Body of pancreas (tissue), 4 donors: ENCODE data around the gene PLCD3. TPM values are rescaled to one million over a fixed set of nuclear protein-coding genes. Genes with fewer than 3 reads are reported as not detected.

Source experiments
- ATAC-seq: fragments of 150-250 bp; one replicate; pipeline ENCODE4 v1.9.1; 2016
- DNase-seq, 4 donors: peaks; one replicate each; pipeline ENCODE4 v3.0.0-alpha.2; 2019
- H3K27ac ChIP-seq, 4 donors: fragments of 200-600 bp; sonication (generic); 1 replicate in 3 of 4; 2 replicates in 1 of 4; pipeline versions ENCODE4 v1.5.1 to v1.6.1; 2016 to 2019; ENCODE audit warnings: mild to moderate bottlenecking in 1 of 4, mixed read lengths in 1 of 4, moderate library complexity in 1 of 4
- H3K27me3 ChIP-seq, 2 donors: fragments of 200-600 bp; sonication (generic); one replicate each; pipeline ENCODE4 v1.6.0; 2016; ENCODE audit warnings: mild to moderate bottlenecking in 1 of 2
- H3K36me3 ChIP-seq, 2 donors: fragments of 200-600 bp; sonication (generic); replicated peaks in 1 of 2; 2 replicates each; pipeline ENCODE4 v1.5.1; 2016; ENCODE audit warnings: low read depth in 2 of 2; ENCODE audit not compliant: insufficient read depth in 1 of 2
- H3K4me1 ChIP-seq: fragments of 200-600 bp; sonication (generic); one replicate; pipeline ENCODE4 v1.6.0; 2016
- H3K4me3 ChIP-seq, 2 donors: fragments of 200-600 bp; sonication (generic); 1 replicate in 1 of 2; 2 replicates in 1 of 2; pipeline ENCODE4 v1.5.1; 2016 to 2019
- H3K9me3 ChIP-seq, 3 donors: fragments of 200-600 bp; sonication (generic); 1 replicate in 2 of 3; 2 replicates in 1 of 3; pipeline ENCODE4 v1.5.1; 2016
- POLR2A ChIP-seq, 3 donors: fragments of 450-650 bp; IDR thresholded peaks; one replicate each; pipeline ENCODE4 v1.6.1; 2016; ENCODE audit warnings: antibody characterized with exemption in 3 of 3, mild to moderate bottlenecking in 2 of 3
- WGBS, 2 donors: methylation state at CpG; one replicate each; pipeline ENCODE4 v1.1.5; 2017; 5-methylcytosine and 5-hydroxymethylcytosine counted together
- intact Hi-C: fragments of 100-400 bp; cut with DNase I; formaldehyde crosslinking; loops from one replicate; pipeline ENCODE4 v1.15.1; 2023
- total RNA-seq, 2 donors: library from RNA; depleted of rRNA; stranded (reverse); fragments of >200 nt; gene quantifications; one replicate each; pipeline ENCODE4 v1.1.0, GENCODE V29; 2016
- TF ChIP-seq, protein P1 (sequence below), 7 experiments: fragments of 450-650 bp in 4 of 7; fragments of 200-600 bp in 3 of 7; sonication (generic) in 3 of 7; IDR thresholded peaks; one replicate each; pipeline ENCODE4 v1.5.1; 2016 to 2019; ENCODE audit warnings: antibody characterized with exemption in 7 of 7

Gene PLCD3
- total RNA-seq, 2 donors from 2014 or later: 5.4 to 23.4 TPM

DNA sequence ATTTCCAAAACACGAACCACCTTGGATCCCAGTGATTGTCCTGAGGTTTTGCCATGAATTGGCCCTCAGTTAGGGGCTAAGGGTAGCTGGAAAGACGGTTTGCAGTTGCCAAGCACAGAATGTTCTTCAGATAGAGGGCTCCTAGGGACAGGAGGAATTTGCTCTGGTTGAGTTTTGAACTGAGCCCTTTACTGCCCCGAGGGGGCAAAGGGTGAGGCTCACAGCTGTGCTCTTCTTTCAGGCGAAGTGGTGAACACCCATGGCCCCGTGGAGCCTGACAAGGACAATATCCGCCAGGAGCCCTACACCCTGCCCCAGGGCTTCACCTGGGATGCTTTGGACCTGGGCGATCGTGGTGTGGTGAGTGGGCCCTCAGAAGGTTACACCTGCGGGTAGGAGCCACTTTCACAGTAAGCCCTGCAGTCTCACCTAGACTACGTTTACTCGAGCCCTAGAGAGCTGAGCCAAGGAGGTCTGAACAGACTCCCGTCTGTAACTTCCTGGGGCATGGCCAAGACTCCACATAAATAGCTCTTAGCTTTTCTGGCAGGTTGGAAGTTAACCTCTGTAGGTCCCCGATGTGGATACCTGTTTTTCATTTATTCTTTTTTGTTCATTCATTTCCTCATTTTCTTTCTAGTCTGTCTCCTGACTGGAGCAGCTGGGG is 38.7 kb downstream of the PLCD3 start:
- Histone ChIP-seq H3K4me3 (no peak overlapping the region), H3K9me3 (no peaks in the 10 kb centered on the region), H3K4me1 (peaks cover 13% of the 10 kb centered on the region), H3K36me3 (peaks cover 20 to 39% of the 10 kb centered on the region in 2 donors), H3K27ac (peak overlapping the region in 3 of 4 donors; percentile 32 to 58 (median 47)), H3K27me3 (no peaks in the 10 kb centered on the region)
- intact Hi-C loops: no loop called here
- ATAC-seq (peak; percentile 25), DNase-seq (no peak)
- TF ChIP-seq, protein P1, sequence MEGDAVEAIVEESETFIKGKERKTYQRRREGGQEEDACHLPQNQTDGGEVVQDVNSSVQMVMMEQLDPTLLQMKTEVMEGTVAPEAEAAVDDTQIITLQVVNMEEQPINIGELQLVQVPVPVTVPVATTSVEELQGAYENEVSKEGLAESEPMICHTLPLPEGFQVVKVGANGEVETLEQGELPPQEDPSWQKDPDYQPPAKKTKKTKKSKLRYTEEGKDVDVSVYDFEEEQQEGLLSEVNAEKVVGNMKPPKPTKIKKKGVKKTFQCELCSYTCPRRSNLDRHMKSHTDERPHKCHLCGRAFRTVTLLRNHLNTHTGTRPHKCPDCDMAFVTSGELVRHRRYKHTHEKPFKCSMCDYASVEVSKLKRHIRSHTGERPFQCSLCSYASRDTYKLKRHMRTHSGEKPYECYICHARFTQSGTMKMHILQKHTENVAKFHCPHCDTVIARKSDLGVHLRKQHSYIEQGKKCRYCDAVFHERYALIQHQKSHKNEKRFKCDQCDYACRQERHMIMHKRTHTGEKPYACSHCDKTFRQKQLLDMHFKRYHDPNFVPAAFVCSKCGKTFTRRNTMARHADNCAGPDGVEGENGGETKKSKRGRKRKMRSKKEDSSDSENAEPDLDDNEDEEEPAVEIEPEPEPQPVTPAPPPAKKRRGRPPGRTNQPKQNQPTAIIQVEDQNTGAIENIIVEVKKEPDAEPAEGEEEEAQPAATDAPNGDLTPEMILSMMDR (IDR thresholded peaks at IDR 0.05): no peak
- TF ChIP-seq POLR2A (IDR thresholded peaks at IDR 0.05): no peak
- 75 to 77% methylated on average over 13 of the region's 13 CpGs for WGBS, 2 donors

DNA sequence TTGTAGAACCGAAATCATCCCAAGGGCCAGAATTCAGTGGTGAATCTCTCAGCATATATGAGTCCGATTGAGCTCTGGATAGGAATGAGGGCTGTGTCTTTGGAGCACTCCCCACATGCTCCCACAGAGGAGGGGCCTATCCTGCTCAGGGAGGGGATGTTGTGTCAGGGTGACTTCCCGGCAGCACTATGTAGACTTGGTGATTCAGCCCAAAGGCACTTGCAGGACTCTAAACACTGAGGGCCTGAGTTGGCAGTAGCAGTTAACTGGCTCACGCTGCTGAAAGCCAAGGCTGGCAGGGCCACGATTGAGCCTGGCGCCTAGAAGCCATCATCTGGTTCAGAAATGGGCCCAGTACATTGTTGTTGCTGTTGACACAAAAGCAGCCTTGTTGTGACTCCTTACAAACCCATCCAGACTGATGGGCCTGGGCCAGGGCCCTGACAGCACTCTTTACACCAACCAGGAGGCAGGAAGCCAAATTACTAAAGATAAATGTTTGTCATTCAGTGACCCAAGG is 39.3 kb downstream of the PLCD3 start:
- Histone ChIP-seq H3K36me3 (peaks cover 20 to 36% of the 10 kb centered on the region in 2 donors), H3K4me1 (peaks cover 13% of the 10 kb centered on the region), H3K9me3 (no peaks in the 10 kb centered on the region), H3K4me3 (no peak overlapping the region), H3K27ac (peak overlapping the region in 3 of 4 donors; percentile 32 to 58 (median 47)), H3K27me3 (no peaks in the 10 kb centered on the region)
- TF ChIP-seq POLR2A (IDR thresholded peaks at IDR 0.05): no peak
- TF ChIP-seq, protein P1 (IDR thresholded peaks at IDR 0.05): no peak
- WGBS, 2 donors: 70 to 88% methylated on average over 1 to 6 of the region's 6 CpGs
- DNase-seq (peak; percentile 38 to 76 (median 62)), ATAC-seq (peak; percentile 83)
- intact Hi-C loops: no loop called here

DNA sequence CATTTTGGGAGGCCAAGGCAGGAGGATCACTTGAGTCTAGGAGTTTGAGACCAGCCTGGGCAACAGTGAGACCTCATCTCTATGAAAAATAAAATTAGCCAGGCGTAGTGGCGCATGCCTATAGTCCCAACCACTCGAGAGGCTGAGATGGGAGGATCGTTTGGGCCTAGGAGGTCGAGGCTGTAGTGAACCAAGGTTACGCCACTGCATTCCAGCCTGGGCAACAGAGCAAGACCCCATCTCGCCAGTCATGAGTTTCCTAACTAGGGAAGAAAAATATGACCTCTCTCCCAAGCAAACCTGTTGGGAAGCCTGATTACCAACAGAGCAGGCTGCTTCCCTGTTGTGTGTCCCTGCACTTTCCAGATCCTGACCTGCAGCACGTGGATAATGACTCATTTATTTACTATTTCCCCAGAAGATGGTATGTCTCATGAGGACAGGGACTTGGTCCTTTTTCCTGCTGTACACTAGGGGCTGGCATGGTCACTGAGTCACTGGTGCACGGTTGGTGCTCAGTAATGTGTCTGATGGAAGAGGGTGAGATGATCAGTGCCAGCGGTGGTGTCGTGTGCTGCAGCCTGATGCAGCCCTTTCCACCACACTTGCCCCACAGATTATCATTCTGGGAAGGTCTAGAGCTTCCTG is 40.4 kb downstream of the PLCD3 start:
- Histone ChIP-seq H3K27me3 (no peaks in the 10 kb centered on the region), H3K27ac (peak overlapping the region in 1 of 4 donors; percentile 58), H3K9me3 (no peaks in the 10 kb centered on the region), H3K4me3 (no peak overlapping the region), H3K36me3 (peaks cover 10 to 37% of the 10 kb centered on the region in 2 donors), H3K4me1 (peaks cover 13% of the 10 kb centered on the region)
- ATAC-seq (no peak), DNase-seq (no peak)
- intact Hi-C loops: no loop called here
- WGBS, 2 donors: 90 to 92% methylated on average over 9 to 11 of the region's 11 CpGs
- TF ChIP-seq POLR2A (IDR thresholded peaks at IDR 0.05): no peak
- TF ChIP-seq, protein P1 (IDR thresholded peaks at IDR 0.05): no peak

DNA sequence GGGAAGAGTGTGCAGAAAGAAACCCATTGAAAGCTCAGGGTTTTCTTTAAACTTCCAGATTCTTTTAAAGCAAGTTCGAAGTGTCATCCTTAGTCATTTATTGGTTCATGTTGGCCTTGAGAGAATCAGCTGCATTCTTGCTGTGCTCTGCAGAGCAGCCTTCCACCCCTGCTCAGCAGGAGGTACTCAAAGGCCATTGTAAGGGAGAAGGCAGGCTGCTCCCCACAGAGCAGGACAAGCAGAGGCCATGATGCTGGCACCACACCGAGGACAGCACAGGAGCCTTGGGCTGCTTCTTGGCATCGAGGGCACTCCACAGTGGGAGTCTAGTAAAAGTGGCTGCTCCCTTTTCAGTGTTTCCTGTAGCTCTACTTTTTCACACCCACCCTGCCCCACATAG is 41.6 kb downstream of the PLCD3 start:
- no peaks in the 10 kb centered on the region for H3K27me3 ChIP-seq
- no peak for TF ChIP-seq POLR2A (IDR thresholded peaks at IDR 0.05)
- TF ChIP-seq, protein P1 (IDR thresholded peaks at IDR 0.05): no peak
- no peak for ATAC-seq
- intact Hi-C loops: no loop called here
- H3K36me3 ChIP-seq: peaks cover 3 to 31% of the 10 kb centered on the region in 2 donors
- no peak for DNase-seq
- 51 to 73% methylated on average over 2 to 3 of the region's 3 CpGs for WGBS, 2 donors
- H3K4me1 ChIP-seq: peaks cover 13% of the 10 kb centered on the region
- no peak overlapping the region for H3K4me3 ChIP-seq
- no peak overlapping the region for H3K27ac ChIP-seq
- no peaks in the 10 kb centered on the region for H3K9me3 ChIP-seq
